HepG2 (cell line): ENCODE results near the gene BID.

Experiments
- ARNT2 ChIP-seq: sonication (generic); formaldehyde crosslinking; IDR thresholded peaks from 2 replicates; pipeline ENCODE4 v1.8.0; 2022; ENCODE audit warnings: mild to moderate bottlenecking, low read depth, missing genetic modification reagents, moderate library complexity
- GABPA ChIP-seq, 2 experiments: IDR thresholded peaks; 2 replicates each; pipeline ENCODE4 v1.6.1; 2011 to 2016; ENCODE audit warnings: low read depth in 2 of 2, low read length in 1 of 2, missing biosample characterization in 1 of 2, missing genetic modification characterization in 1 of 2
- MED1 ChIP-seq: sonication (generic); formaldehyde crosslinking; IDR thresholded peaks from 2 replicates; pipeline ENCODE4 v1.4.0; 2020; ENCODE audit warnings: missing genetic modification reagents
- NFYB ChIP-seq: sonication (generic); formaldehyde crosslinking; IDR thresholded peaks from 2 replicates; pipeline ENCODE4 v1.4.0; 2020; ENCODE audit warnings: missing genetic modification reagents
- TF ChIP-seq, protein P1 (sequence below): sonication (generic); formaldehyde crosslinking; IDR thresholded peaks from 2 replicates; pipeline ENCODE4 v1.5.1; 2020; ENCODE audit warnings: mild to moderate bottlenecking, moderate library complexity, missing genetic modification reagents
- TF ChIP-seq, protein P2 (sequence below): sonication (generic); formaldehyde crosslinking; IDR thresholded peaks from 2 replicates; pipeline ENCODE4 v1.5.1; 2020; ENCODE audit warnings: mild to moderate bottlenecking, missing genetic modification reagents, moderate library complexity

DNA sequence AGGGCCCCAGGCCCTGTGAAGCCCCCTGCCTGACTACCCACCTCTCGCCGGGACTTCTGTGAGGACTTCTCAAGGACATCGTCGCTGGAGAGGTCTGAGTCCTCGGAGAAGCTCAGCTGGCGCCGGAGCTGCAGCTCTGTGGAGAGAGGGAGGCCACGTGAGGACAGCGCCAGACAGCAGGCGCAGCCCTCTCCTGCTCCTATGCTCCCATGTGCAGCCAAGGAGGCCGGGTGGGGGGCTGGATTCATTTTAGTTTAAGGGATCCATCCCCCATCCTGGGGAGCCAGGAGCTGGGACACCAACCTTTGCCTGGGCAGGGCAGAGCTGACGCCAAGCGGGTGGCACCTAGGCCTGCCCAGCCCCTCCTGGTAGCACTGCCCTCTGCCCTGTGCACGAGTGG lies 42.4 kb upstream of the BID start:
- TF ChIP-seq, protein P1, sequence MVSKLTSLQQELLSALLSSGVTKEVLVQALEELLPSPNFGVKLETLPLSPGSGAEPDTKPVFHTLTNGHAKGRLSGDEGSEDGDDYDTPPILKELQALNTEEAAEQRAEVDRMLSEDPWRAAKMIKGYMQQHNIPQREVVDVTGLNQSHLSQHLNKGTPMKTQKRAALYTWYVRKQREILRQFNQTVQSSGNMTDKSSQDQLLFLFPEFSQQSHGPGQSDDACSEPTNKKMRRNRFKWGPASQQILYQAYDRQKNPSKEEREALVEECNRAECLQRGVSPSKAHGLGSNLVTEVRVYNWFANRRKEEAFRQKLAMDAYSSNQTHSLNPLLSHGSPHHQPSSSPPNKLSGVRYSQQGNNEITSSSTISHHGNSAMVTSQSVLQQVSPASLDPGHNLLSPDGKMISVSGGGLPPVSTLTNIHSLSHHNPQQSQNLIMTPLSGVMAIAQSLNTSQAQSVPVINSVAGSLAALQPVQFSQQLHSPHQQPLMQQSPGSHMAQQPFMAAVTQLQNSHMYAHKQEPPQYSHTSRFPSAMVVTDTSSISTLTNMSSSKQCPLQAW (CRISPR knock-in tag), result no peak
- TF ChIP-seq ARNT2 (CRISPR knock-in tag) (no peak), GABPA (IDR thresholded peaks at IDR 0.05; ENCODE audit: low read depth, low read length) (no peak), GABPA (CRISPR knock-in tag; IDR thresholded peaks at IDR 0.05; ENCODE audit: low read depth) (no peak), NFYB (CRISPR knock-in tag) (no peak), MED1 (no peak)
- TF ChIP-seq, protein P2, sequence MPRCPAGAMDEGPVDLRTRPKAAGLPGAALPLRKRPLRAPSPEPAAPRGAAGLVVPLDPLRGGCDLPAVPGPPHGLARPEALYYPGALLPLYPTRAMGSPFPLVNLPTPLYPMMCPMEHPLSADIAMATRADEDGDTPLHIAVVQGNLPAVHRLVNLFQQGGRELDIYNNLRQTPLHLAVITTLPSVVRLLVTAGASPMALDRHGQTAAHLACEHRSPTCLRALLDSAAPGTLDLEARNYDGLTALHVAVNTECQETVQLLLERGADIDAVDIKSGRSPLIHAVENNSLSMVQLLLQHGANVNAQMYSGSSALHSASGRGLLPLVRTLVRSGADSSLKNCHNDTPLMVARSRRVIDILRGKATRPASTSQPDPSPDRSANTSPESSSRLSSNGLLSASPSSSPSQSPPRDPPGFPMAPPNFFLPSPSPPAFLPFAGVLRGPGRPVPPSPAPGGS, result no peak
